IPS-18a (cell line): ENCODE results near the gene YRDC.

Experiments used
- H3K27ac ChIP-seq: one replicate; pipeline ENCODE4 v1.5.1; 2013; ENCODE audit warnings: low read length
- H3K27me3 ChIP-seq: one replicate; pipeline ENCODE4 v1.6.1; 2013; ENCODE audit warnings: mild to moderate bottlenecking, low read length; ENCODE audit not compliant: control insufficient read depth, insufficient read depth
- H3K36me3 ChIP-seq: one replicate; pipeline ENCODE4 v1.6.1; 2013; ENCODE audit warnings: low read depth, low read length; ENCODE audit not compliant: control insufficient read depth
- H3K4me1 ChIP-seq: one replicate; pipeline ENCODE4 v1.6.1; 2013; ENCODE audit warnings: low read depth, low read length; ENCODE audit not compliant: control insufficient read depth
- H3K4me3 ChIP-seq: one replicate; pipeline ENCODE4 v1.5.1; 2013; ENCODE audit warnings: low read length
- H3K9ac ChIP-seq: one replicate; pipeline ENCODE4 v1.6.1; 2013; ENCODE audit warnings: mild to moderate bottlenecking, low read length, moderate library complexity
- H3K9me3 ChIP-seq: one replicate; pipeline ENCODE4 v1.6.1; 2013; ENCODE audit warnings: low read depth, low read length; ENCODE audit not compliant: control insufficient read depth

YRDC gene

GRCh38 chr1:37841652-37842051 is 33.6 kb upstream of the YRDC start:
- H3K9ac ChIP-seq: no peak overlapping the region
- no peaks in the 10 kb centered on the region for H3K27me3 ChIP-seq
- peaks cover 21% of the 10 kb centered on the region for H3K36me3 ChIP-seq
- H3K4me1 ChIP-seq: no peaks in the 10 kb centered on the region
- H3K27ac ChIP-seq: no peak overlapping the region
- no peak overlapping the region for H3K4me3 ChIP-seq
- no peaks in the 10 kb centered on the region for H3K9me3 ChIP-seq

GRCh38 chr1:37840711-37841110 is 32.7 kb upstream of the YRDC start:
- Histone ChIP-seq H3K4me3 (no peak overlapping the region), H3K9ac (no peak overlapping the region), H3K4me1 (no peaks in the 10 kb centered on the region), H3K27ac (no peak overlapping the region), H3K27me3 (no peaks in the 10 kb centered on the region), H3K36me3 (peaks cover 26% of the 10 kb centered on the region), H3K9me3 (no peaks in the 10 kb centered on the region)

DNA sequence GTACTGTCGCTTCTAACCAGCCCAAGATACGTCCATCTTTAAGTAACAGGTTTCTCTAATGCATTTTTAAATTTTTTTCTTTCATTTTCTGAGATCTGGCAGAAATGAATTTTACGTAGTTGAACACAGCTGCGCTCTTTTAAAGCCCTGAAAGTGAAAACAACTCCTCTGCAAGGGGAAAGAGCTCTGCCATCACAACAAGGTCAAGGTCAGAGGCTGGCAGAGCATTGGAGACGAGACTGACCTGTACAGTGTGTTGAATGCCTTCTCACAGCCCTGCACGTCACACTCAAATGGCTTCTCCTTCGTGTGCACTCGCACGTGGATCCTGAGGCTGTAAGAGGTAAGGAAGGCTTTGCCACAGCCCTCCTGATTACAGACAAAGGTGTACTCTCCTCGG is 31.7 kb upstream of the YRDC start:
- Histone ChIP-seq H3K27ac (no peak overlapping the region), H3K9ac (no peak overlapping the region), H3K4me3 (no peak overlapping the region), H3K9me3 (no peaks in the 10 kb centered on the region), H3K4me1 (no peaks in the 10 kb centered on the region), H3K27me3 (no peaks in the 10 kb centered on the region), H3K36me3 (peaks cover 34% of the 10 kb centered on the region)

GRCh38 chr1:37836788-37837187 is 28.8 kb upstream of the YRDC start:
- Histone ChIP-seq H3K4me1 (no peaks in the 10 kb centered on the region), H3K9me3 (no peaks in the 10 kb centered on the region), H3K9ac (no peak overlapping the region), H3K36me3 (peaks cover 55% of the 10 kb centered on the region), H3K4me3 (no peak overlapping the region), H3K27ac (no peak overlapping the region), H3K27me3 (no peaks in the 10 kb centered on the region)

GRCh38 chr1:37831809-37832208 is 23.8 kb upstream of the YRDC start:
- Histone ChIP-seq H3K9me3 (no peaks in the 10 kb centered on the region), H3K9ac (no peak overlapping the region), H3K27me3 (no peaks in the 10 kb centered on the region), H3K4me3 (no peak overlapping the region), H3K27ac (no peak overlapping the region), H3K36me3 (peaks cover 47% of the 10 kb centered on the region), H3K4me1 (no peaks in the 10 kb centered on the region)

GRCh38 chr1:37831109-37831508 is 23.1 kb upstream of the YRDC start:
- Histone ChIP-seq H3K36me3 (peaks cover 43% of the 10 kb centered on the region), H3K9ac (no peak overlapping the region), H3K27me3 (no peaks in the 10 kb centered on the region), H3K27ac (no peak overlapping the region), H3K4me1 (no peaks in the 10 kb centered on the region), H3K4me3 (no peak overlapping the region), H3K9me3 (no peaks in the 10 kb centered on the region)

- Histone ChIP-seq H3K9ac (no peak overlapping the region), H3K4me3 (no peak overlapping the region), H3K27ac (no peak overlapping the region), H3K4me1 (no peaks in the 10 kb centered on the region), H3K36me3 (peaks cover 26% of the 10 kb centered on the region), H3K9me3 (no peaks in the 10 kb centered on the region), H3K27me3 (no peaks in the 10 kb centered on the region)
Measured at GRCh38 chr1:37828410-37829074, 20.5 kb upstream of the YRDC start.

DNA sequence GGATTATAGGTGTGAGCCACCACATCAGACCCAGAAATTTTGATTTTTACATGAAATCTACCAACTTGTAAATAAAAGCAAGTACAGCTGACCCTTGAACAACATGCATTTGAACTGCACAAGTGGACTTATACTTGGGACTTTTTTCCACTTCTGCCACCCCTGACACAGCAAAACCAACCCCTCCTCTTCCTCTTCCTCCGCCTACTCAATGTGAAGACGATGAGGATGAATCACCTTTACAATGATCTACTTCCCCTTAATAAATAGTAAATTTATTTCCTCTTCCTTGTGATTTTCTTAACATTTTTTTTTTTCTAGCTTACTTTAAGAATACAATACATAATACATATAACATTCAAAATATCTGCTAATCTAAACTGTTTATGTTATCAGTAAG is 17.5 kb upstream of the YRDC start:
- H3K27me3 ChIP-seq: no peaks in the 10 kb centered on the region
- H3K27ac ChIP-seq: no peak overlapping the region
- H3K9ac ChIP-seq: no peak overlapping the region
- H3K4me3 ChIP-seq: no peak overlapping the region
- H3K9me3 ChIP-seq: no peaks in the 10 kb centered on the region
- peaks cover 32% of the 10 kb centered on the region for H3K36me3 ChIP-seq
- no peaks in the 10 kb centered on the region for H3K4me1 ChIP-seq

DNA sequence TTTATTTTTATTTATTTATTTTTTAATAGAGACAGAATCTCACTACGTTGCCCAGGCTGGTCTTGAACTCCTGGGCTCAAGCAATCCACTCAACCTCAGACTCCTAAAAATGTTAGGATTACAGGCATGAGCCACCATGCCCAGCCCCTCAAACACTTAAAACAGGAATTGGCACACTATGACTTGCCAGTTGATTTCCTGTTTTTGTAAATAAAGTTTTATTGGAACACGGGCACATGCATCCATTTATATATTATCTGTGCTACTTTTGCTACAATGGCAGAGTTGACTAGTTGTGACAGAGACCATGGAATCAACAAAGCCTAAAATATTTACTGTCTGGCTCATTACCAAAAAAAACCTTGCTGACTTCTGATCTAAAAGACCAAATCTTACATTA is 16.0 kb upstream of the YRDC start:
- no peaks in the 10 kb centered on the region for H3K4me1 ChIP-seq
- H3K9me3 ChIP-seq: no peaks in the 10 kb centered on the region
- H3K27me3 ChIP-seq: no peaks in the 10 kb centered on the region
- no peak overlapping the region for H3K27ac ChIP-seq
- no peak overlapping the region for H3K9ac ChIP-seq
- peaks cover 36% of the 10 kb centered on the region for H3K36me3 ChIP-seq
- no peak overlapping the region for H3K4me3 ChIP-seq

DNA sequence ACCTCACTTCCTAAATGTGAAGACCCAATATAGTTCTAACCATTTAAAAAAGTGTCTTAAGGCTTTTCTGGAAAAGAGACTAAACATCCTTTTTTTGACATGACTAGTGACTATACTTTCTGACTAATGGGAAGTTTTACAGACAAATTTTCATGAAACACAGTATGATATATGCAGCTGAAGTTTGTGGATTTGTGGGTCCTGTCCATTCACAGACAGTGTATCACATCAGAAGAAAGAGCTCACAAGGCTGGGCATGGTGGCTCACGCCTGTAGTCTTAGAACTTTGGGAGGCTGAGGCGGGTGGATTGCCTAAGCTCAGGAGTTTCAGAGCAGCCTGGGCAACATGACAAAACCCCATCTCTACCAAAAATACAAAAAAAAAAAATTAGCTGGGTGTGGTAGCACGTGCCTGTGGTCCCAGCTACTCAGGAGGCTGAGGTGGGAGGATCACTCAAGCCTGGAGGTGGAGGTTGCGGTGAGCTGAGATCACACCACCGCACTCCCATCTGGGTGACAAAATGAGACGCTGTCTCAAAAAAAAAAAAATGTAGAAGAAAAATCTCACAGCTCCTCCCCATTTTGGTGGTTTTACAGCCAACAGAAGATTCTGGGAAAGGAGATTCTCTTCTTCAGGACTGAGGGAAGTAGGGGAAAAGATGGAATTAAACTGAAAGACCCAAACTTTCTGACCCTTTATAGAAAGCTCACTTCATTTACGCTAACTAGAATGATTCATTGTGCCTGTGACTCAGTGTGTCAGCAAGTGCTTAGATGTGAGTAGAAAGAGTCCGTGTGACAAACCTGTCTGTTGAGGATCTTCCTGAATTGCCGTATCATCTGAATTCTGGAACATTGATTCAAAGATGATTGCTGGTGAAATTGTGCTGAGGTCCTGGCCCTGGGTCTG is 15.2 kb upstream of the YRDC start:
- H3K27me3 ChIP-seq: no peaks in the 10 kb centered on the region
- H3K9ac ChIP-seq: no peak overlapping the region
- peaks cover 36% of the 10 kb centered on the region for H3K36me3 ChIP-seq
- H3K4me3 ChIP-seq: no peak overlapping the region
- no peaks in the 10 kb centered on the region for H3K9me3 ChIP-seq
- H3K27ac ChIP-seq: no peak overlapping the region
- no peaks in the 10 kb centered on the region for H3K4me1 ChIP-seq

DNA sequence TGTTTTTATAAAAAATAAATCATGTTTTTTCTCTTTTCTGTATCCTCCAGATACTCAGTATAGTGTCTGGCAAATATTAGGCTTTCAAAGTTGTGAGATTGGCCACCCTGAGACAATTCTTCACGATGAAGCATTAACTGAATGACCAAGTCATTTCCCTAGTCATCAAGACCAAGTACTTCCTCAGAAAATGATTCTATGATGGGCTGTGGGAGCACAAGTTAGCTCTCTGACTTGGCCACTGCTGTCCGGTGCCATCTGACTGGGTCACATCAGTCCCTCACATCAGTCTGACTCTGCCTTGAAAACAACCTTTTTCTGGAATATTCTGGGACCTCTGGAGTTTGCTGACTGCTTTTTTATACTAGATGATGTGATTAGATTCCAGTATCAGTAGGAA is 13.5 kb upstream of the YRDC start:
- no peaks in the 10 kb centered on the region for H3K27me3 ChIP-seq
- H3K9ac ChIP-seq: no peak overlapping the region
- H3K27ac ChIP-seq: no peak overlapping the region
- peaks cover 39% of the 10 kb centered on the region for H3K36me3 ChIP-seq
- H3K4me1 ChIP-seq: no peaks in the 10 kb centered on the region
- no peaks in the 10 kb centered on the region for H3K9me3 ChIP-seq
- no peak overlapping the region for H3K4me3 ChIP-seq

DNA sequence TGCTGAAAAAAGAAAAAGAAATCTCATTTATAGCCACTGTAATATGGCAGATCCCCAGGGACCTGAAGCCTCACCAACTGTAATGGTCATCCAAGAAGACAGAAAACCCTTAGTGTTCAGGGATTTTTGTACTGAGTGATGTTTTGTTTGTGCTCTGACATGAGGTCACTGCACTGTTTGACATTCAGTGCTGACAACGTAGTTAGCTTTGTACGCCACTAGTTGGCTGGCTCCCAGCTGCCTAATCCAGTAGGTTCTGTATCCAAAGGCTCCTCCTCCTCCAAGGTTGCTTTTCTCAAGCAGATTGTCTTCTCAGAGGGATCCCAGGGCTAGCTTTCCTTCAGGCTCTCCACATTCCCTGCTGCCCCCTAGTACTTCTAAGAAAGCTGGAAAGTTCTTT is 9.5 kb upstream of the YRDC start:
- Histone ChIP-seq H3K9ac (no peak overlapping the region), H3K4me3 (no peak overlapping the region), H3K27me3 (no peaks in the 10 kb centered on the region), H3K9me3 (no peaks in the 10 kb centered on the region), H3K4me1 (no peaks in the 10 kb centered on the region), H3K27ac (no peak overlapping the region), H3K36me3 (peaks cover 30% of the 10 kb centered on the region)
